ENCODE results near the gene CYP1B1. TPM values are rescaled to one million over a fixed set of nuclear protein-coding genes. Genes with fewer than 3 reads are reported as not detected.
"Not testable (repeated sequence)": the region's sequence is repeated elsewhere in the genome, so short reads cannot be mapped to it uniquely, and the experiment has no call there.

Gene CYP1B1
- total and polyA plus RNA-seq, 5 donors: 10.1 to 142 (median 46.5) TPM

GRCh38 chr2:38090928-38091327, 15.0 kb upstream of the CYP1B1 start:
- WGBS: 81% methylated on average over 5 of the region's 5 CpGs
- Histone ChIP-seq H3K27me3 (ENCODE audit: control insufficient read depth, insufficient read depth) (no peaks in the 10 kb centered on the region), H3K9me3 (ENCODE audit: control insufficient read depth, low read length) (no peaks in the 10 kb centered on the region), H3K4me1 (ENCODE audit: control insufficient read depth, insufficient read depth, low read length) (peaks cover 10% of the 10 kb centered on the region), H3K27ac (ENCODE audit: low read length) (no peak overlapping the region), H3K4me3 (ENCODE audit: low read length) (no peak overlapping the region)
- DNase-seq: peak in 1 of 3 donors; percentile 55
- intact Hi-C loops (cut with DNase I): no loop called here
- ATAC-seq: no peak

- WGBS: 86% methylated on average over 6 of the region's 6 CpGs
Measured at GRCh38 chr2:38090212-38090611, 14.3 kb upstream of the CYP1B1 start.

GRCh38 chr2:38085998-38086698, 10.2 kb upstream of the CYP1B1 start:
- H3K9me3 ChIP-seq (ENCODE audit: control insufficient read depth, low read length); H3K27ac ChIP-seq (ENCODE audit: low read length); ATAC-seq; DNase-seq; H3K27me3 ChIP-seq (ENCODE audit: control insufficient read depth, insufficient read depth); H3K4me1 ChIP-seq (ENCODE audit: control insufficient read depth, insufficient read depth, low read length); intact Hi-C loops (cut with DNase I); H3K4me3 ChIP-seq (ENCODE audit: low read length): not testable (repeated sequence)
- WGBS: 81% methylated on average over 10 of the region's 10 CpGs

More at GRCh38 chr2:38090212-38090611, 14.3 kb upstream of the CYP1B1 start:
- H3K4me3 ChIP-seq (ENCODE audit: low read length); H3K27me3 ChIP-seq (ENCODE audit: control insufficient read depth, insufficient read depth); DNase-seq; H3K27ac ChIP-seq (ENCODE audit: low read length); ATAC-seq; H3K4me1 ChIP-seq (ENCODE audit: control insufficient read depth, insufficient read depth, low read length); H3K9me3 ChIP-seq (ENCODE audit: control insufficient read depth, low read length); intact Hi-C loops (cut with DNase I): not testable (repeated sequence)

GRCh38 chr2:38084556-38084955, 8.6 kb upstream of the CYP1B1 start:
- H3K27me3 ChIP-seq (ENCODE audit: control insufficient read depth, insufficient read depth); H3K9me3 ChIP-seq (ENCODE audit: control insufficient read depth, low read length); H3K4me1 ChIP-seq (ENCODE audit: control insufficient read depth, insufficient read depth, low read length); H3K4me3 ChIP-seq (ENCODE audit: low read length); intact Hi-C loops (cut with DNase I); H3K27ac ChIP-seq (ENCODE audit: low read length); DNase-seq; ATAC-seq: not testable (repeated sequence)
- WGBS: 68% methylated on average over 8 of the region's 8 CpGs

GRCh38 chr2:38082727-38083126, 6.8 kb upstream of the CYP1B1 start:
- H3K27ac ChIP-seq (ENCODE audit: low read length); H3K27me3 ChIP-seq (ENCODE audit: control insufficient read depth, insufficient read depth); H3K9me3 ChIP-seq (ENCODE audit: control insufficient read depth, low read length); H3K4me3 ChIP-seq (ENCODE audit: low read length); DNase-seq; H3K4me1 ChIP-seq (ENCODE audit: control insufficient read depth, insufficient read depth, low read length); intact Hi-C loops (cut with DNase I); ATAC-seq: not testable (repeated sequence)
- 84% methylated on average over 9 of the region's 9 CpGs for WGBS

- intact Hi-C loops (cut with DNase I): no loop called here
- Histone ChIP-seq H3K4me3 (ENCODE audit: low read length) (no peak overlapping the region), H3K4me1 (ENCODE audit: control insufficient read depth, insufficient read depth, low read length) (no peaks in the 10 kb centered on the region), H3K27me3 (ENCODE audit: control insufficient read depth, insufficient read depth) (no peaks in the 10 kb centered on the region), H3K27ac (ENCODE audit: low read length) (no peak overlapping the region), H3K9me3 (ENCODE audit: control insufficient read depth, low read length) (no peaks in the 10 kb centered on the region)
- 95% methylated on average over 3 of the region's 3 CpGs for WGBS
- DNase-seq (no peak), ATAC-seq (no peak)
Measured at GRCh38 chr2:38080346-38080745, 4.4 kb upstream of the CYP1B1 start.

- Histone ChIP-seq H3K9me3 (ENCODE audit: control insufficient read depth, low read length) (no peaks in the 10 kb centered on the region), H3K27me3 (ENCODE audit: control insufficient read depth, insufficient read depth) (no peaks in the 10 kb centered on the region), H3K27ac (ENCODE audit: low read length) (no peak overlapping the region), H3K4me3 (ENCODE audit: low read length) (no peak overlapping the region), H3K4me1 (ENCODE audit: control insufficient read depth, insufficient read depth, low read length) (peaks cover 2% of the 10 kb centered on the region)
- DNase-seq (no peak), ATAC-seq (no peak)
- intact Hi-C loops (cut with DNase I): loop anchor here in 1 of 4 donors (5.0 kb wide), 1 partner anchor 33 kb away; no protein-coding TSS in a partner anchor
- 68% methylated on average over 11 of the region's 11 CpGs for WGBS
Measured at GRCh38 chr2:38079116-38080052, 3.4 kb upstream of the CYP1B1 start.

GRCh38 chr2:38077431-38077769, 1.4 kb upstream of the CYP1B1 start:
- no peaks in the 10 kb centered on the region for H3K27me3 ChIP-seq (ENCODE audit: control insufficient read depth, insufficient read depth)
- H3K27ac ChIP-seq (ENCODE audit: low read length): peak overlapping the region; percentile 68
- H3K9me3 ChIP-seq (ENCODE audit: control insufficient read depth, low read length): no peaks in the 10 kb centered on the region
- no peak for DNase-seq
- no peak for ATAC-seq
- intact Hi-C loops (cut with DNase I): loop anchor here in 1 of 4 donors (5.0 kb wide), 1 partner anchor 35 kb away; no protein-coding TSS in a partner anchor
- 28% methylated on average over 12 of the region's 12 CpGs for WGBS
- peaks cover 2% of the 10 kb centered on the region for H3K4me1 ChIP-seq (ENCODE audit: control insufficient read depth, insufficient read depth, low read length)
- H3K4me3 ChIP-seq (ENCODE audit: low read length): peak overlapping the region; percentile 66

GRCh38 chr2:38076710-38077430, 919 bp upstream of the CYP1B1 start:
- Histone ChIP-seq H3K27me3 (ENCODE audit: control insufficient read depth, insufficient read depth) (no peaks in the 10 kb centered on the region), H3K27ac (ENCODE audit: low read length) (peak overlapping the region; percentile 68), H3K9me3 (ENCODE audit: control insufficient read depth, low read length) (no peaks in the 10 kb centered on the region), H3K4me3 (ENCODE audit: low read length) (peak overlapping the region; percentile 66), H3K4me1 (ENCODE audit: control insufficient read depth, insufficient read depth, low read length) (peaks cover 2% of the 10 kb centered on the region)
- DNase-seq (peak; percentile 90 to 94 (median 94)), ATAC-seq (peak; percentile 85 to 87)
- intact Hi-C loops (cut with DNase I): loop anchor here in 1 of 4 donors (5.0 kb wide), 1 partner anchor 35 kb away; no protein-coding TSS in a partner anchor
- under 1% methylated on average over 76 of the region's 76 CpGs for WGBS

GRCh38 chr2:38076152-38076709, 280 bp upstream of the CYP1B1 start:
- Histone ChIP-seq H3K9me3 (ENCODE audit: control insufficient read depth, low read length) (no peaks in the 10 kb centered on the region), H3K27me3 (ENCODE audit: control insufficient read depth, insufficient read depth) (no peaks in the 10 kb centered on the region), H3K4me1 (ENCODE audit: control insufficient read depth, insufficient read depth, low read length) (peaks cover 2% of the 10 kb centered on the region), H3K27ac (ENCODE audit: low read length) (peak overlapping the region; percentile 6), H3K4me3 (ENCODE audit: low read length) (peak overlapping the region; percentile 66)
- ATAC-seq (peak; percentile 82 to 86), DNase-seq (peak; percentile 82 to 94 (median 92))
- WGBS: under 1% methylated on average over 51 of the region's 51 CpGs
- intact Hi-C loops (cut with DNase I): loop anchor here in 1 of 4 donors (5.0 kb wide), 1 partner anchor 36 kb away; no protein-coding TSS in a partner anchor
